Effector CD4-positive, alpha-beta T cell (primary cell): ENCODE measurements around the gene MAPK9.
"Not testable (repeated sequence)": the region's sequence is repeated elsewhere in the genome, so short reads cannot be mapped to it uniquely, and the experiment has no call there.

Source experiments
- DNase-seq: peaks from one replicate; pipeline ENCODE4 v3.0.0-alpha.2; 2020

Gene MAPK9

DNA sequence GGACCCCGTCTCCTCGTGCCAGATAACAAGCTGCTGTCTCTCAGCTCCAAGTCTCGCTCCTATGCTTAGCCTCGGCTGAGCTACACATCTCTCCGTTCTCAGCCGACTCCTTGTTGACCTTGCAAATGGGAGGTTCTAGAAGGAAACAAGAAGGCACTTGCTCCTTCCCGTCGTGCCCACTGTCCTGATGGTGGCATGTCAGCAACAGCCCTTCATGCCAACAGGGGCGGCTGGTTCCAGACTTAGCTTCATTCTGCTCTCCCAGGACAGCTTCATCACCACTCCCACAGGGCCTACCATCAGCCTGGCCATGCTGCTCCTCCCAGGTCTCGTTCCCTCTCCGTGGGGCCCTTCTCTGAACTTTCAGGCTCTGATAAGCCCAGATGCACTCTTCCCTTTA lies 69.8 kb downstream of the MAPK9 start:
- no peak for DNase-seq

- no peak for DNase-seq
These were observed 74.1 kb downstream of the MAPK9 start for GRCh38 chr5:180217797-180218196.

DNA sequence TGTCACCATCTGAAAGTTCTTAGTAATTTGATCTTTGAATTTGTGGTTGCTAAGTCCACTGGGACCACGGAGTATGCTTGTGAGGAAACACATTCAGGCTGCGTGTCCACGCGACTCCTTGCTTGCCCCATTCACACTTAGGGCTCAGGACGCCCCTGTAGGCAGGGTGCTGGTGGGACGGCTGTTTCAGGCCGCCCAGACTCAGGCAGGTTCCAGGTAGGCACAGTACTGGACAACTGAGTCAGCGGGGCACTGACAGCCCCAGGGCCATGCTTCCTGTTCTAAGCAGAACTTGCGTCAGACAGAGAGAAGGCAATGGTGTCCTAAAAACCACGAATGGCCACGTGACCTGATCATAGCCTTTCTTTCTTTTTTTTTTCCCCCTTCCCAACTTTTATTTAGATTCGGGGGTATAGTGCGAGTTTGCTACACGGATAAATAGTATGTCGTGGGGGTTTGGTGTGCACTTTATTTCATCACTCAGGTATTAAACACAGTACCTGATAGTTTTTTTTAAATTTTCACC lies 75.2 kb downstream of the MAPK9 start:
- no peak for DNase-seq

DNA sequence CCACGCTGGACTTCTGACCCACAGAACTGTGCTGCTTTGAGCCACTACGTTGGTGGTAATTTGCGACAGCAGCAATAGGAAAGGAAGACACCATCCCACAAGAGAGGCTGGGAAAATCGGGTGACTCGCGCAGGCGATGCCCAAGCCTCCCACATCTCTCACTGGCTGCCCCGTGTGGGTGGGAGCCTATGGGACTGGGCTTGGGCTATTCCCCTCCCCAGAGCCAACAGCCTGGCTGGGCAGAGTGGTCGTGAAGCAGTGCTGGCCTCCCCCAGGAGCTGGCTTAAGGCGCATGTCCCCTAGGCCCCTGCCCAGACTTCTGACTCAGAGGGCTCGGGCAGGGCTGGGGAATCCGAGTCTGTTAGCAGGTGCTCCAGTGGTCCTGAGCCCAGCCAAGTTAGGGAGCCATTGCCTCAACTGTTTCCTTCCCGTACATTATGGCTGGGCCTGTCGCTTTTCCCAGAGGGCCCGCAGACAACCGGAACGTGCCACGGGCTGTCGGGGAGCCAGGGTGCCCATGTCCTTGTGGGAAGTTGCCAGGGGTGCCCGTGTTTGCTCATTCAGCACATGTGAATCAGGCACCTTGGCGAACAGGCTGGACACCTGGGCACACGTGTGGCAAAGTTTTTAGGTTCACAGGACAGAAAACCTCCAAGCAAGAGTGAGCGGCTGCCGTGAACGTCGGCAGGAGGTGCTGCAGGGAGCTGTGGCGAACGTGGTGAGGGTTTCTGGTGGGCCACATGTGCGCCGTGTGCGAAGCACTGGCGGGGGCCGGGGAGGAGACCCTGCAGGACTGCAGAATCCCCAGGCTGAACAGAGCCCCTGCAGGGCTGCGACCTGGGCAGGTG lies 75.9 kb downstream of the MAPK9 start:
- DNase-seq = no peak

- no peak for DNase-seq
These were observed 76.8 kb downstream of the MAPK9 start for GRCh38 chr5:180214870-180215770.

DNA sequence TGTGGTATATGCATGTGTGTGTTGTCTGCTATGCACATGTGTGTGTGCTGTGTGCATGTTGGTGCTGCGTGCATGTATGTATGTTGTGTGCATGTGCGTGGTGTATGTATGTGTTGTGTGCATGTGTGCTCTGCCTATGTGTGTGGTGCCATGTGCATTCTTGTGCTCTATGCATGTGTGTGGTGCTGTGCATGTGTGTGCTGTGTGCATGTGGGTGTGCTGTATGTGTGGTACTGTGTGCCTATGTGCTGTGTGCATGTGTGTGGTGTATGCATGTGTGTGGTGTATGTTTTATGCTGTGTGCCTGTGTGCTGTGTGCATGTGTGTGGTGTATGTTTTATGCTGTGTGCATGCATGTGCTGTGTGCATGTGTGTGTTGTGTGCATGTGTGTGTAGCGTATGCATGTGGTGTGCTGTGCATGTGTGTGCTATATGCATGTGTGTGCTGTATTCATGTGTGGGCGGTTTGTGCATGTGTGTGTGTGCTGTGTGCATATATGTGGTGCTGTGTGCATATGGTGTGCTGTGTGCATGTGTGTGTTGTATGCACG lies 78.2 kb downstream of the MAPK9 start:
- no peak for DNase-seq

- no peak for DNase-seq
These were observed 78.7 kb downstream of the MAPK9 start for GRCh38 chr5:180213256-180213600.

GRCh38 chr5:180212363-180213255 lies 79.3 kb downstream of the MAPK9 start:
- no peak for DNase-seq

DNA sequence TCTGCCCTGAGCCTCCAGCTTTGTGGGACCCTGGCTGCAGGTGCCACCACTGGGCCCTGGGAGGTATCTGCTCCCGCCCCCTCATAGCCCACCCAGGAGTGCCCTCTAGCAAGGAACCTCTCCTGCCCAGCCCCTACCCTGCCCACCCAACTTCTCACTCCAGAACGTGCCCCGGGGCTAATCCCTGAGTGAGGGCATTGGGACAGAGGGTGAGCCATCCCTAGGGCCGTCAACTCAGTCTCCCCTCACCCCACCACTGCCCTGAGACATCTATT lies 80.2 kb downstream of the MAPK9 start:
- no peak for DNase-seq

DNA sequence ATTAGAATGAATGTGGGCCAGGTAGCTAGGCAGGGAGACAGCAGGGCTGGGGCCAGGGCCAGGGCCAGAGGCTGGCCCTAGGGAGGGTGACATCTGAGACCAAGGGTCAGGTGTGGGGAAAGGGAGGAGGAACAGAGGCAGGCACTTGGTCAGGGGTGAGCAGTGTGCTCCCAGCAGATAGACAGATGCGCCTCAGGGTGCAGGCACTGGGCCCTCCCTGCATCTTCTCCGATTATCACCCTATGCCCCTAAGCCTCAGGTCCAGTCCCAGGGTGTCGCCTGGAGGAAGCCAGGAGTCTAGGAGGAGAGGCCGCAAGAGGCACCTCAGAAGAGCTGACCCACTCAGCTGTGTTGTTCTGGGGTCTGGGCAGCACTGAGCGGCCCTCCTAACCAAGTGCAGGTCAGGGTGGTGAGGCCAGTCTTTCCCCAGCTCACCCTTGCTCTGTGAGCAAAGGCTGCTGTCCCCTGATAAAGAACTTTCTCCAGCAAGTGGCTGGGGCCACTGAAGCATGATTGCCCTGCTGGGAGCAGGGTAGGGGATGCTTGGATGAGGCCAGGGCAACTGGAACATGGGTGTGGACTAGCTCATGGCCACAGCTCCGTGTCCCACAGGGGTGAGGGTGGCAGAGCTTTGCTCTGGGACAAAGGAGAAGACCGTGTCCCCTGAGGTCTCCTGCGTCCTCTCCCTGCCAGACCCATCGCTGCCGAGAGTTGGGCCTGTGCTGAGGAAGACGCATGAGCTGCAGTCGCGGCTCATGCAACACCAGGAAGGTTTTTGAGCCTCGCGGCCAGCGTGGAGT lies 80.7 kb downstream of the MAPK9 start:
- no peak for DNase-seq

GRCh38 chr5:180210077-180210476 lies 81.8 kb downstream of the MAPK9 start:
- DNase-seq = not testable (repeated sequence)

GRCh38 chr5:180209137-180209581 lies 82.7 kb downstream of the MAPK9 start, which contains the start of gene RASGEF1C:
Gene RASGEF1C (minus strand): TSS chr5:180209211. CDS start chr5:180138052, 71,159 bp downstream.
- DNase-seq = peak; percentile 36

DNA sequence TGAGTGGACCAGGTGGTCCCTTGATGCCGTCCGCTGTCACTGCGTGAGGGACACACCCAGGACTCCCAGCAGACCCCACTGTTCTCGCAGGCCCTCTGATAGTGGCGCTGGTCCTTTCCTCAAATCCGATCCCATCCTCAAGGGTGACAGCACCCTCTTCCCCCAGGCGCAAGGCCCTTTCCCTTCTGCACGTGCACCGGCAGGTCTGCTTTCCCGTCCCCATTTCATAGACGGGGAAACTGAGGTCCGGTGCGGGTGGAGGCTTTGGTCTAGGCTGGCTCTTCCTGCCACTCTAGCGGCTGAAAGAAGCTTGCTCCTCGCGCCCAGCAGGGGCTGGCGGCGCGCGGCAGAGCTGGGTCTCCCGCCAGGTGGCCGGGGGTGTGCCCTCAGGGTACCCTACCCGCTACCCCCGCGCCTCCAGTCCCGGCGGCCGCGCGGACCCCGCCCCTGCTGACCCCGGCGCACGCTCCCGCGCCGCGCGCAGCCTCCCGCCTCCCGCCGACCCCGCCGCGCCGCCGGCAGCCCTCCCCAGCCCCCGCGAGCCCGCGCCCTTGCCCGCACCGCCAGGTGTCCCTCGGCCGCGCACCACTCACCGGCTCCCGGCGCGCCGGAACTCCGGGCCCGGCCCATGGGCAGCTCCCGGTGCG lies 83.3 kb downstream of the MAPK9 start:
- no peak for DNase-seq

DNA sequence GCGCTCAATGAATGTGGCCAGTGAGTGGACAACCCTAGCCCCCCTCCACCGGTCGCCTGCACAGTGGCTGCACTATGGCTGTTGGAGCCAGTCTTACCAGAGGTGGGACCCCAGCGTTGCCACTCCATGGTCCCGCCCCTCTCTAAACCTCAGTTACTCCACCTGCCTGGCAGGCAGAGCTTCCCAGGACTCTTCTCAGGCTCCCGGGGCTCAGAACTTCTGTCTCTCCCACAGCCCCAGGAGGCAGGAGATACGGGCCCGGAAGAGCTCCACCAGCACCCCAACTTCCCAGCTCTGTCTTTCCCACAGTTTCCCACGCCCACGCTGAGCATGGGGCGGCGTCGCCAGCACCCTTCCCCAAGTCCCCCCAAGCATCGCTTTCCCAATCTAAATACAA lies 83.8 kb downstream of the MAPK9 start:
- no peak for DNase-seq

DNA sequence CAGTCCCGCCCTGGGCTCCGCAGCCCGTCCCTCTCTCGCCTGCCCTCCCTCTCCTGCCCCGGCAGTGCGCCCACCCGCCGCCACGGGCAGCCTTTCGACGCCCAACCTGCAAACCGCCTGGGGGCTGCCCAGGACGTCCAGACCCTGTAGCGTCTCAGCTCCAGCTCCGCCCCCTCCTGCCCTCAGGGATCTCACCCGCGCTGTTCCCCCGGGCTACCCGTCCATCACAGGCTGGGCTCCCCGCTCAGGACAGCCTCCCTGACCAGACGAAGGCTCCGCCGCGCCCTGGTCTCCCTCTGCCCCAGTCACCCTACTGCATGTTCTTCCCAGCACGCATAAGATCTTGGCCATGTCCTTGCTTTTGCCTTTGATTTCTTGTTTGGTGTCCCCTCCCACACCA lies 84.3 kb downstream of the MAPK9 start:
- no peak for DNase-seq

GRCh38 chr5:180206993-180207392 lies 84.9 kb downstream of the MAPK9 start:
- no peak for DNase-seq

DNA sequence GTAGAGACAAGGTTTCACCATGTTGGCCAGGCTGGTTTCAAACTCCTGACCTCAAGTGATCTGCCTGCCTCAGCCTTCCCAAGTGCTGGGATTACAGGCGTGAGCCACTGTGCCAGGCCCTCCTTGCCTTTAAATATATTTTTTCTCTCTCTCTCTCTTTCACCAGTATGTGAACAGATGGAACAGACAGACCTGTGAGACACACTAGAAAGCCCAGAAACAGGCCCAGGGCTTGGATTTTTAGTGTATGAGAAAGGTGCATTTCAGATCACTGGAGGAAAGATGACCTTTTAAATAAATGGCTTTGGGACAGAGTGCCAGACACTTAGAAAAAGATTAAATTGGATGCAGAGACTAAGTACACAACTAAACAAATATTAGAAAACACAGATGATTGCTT lies 86.0 kb downstream of the MAPK9 start:
- no peak for DNase-seq

DNA sequence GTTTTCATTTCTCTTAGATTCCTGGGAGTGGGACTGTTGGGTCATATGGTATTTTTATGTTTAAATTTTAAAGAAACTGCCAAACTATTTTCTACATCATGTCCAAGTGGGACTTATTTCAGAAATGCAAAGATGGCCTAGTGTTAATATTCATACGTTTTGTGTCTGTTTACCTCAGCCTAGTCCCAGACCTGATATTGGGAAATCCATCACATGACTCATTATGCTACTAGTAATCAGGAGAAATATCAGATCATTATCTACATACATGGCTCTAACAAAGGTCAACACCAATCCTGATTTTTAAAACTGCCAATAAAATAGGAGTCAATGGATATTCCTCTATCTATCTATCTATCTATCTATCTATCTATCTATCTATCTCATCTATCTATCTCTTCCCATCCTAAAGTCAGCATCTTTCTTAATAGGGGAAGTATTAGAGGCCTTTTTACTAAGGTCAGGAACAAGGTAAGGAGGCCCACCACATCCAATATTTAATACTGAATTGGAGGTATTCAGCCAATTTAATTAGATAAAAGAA lies 87.5 kb downstream of the MAPK9 start:
- DNase-seq = no peak

- DNase-seq = no peak
These were observed 88.8 kb downstream of the MAPK9 start for GRCh38 chr5:180202939-180203573.
